Measurements from ENCODE around the gene RUNX2. TPM values are rescaled to one million over a fixed set of nuclear protein-coding genes. Genes with fewer than 3 reads are reported as not detected.

Gene RUNX2
- total and polyA plus RNA-seq, 2 experiments from 2014 or later: 0.66 to 1.7 TPM

GRCh38 chr6:45702849-45703739, 375.0 kb downstream of the RUNX2 start:
- no peaks in the 10 kb centered on the region for H3K4me1 Mint-ChIP-seq
- Histone ChIP-seq H2AFZ (no peak overlapping the region), H3K36me3 (ENCODE audit: insufficient read depth) (no peaks in the 10 kb centered on the region), H3K4me2 (no peak overlapping the region), H3K4me3 (no peak overlapping the region), H3F3A (replicated peaks; ENCODE audit: low read depth) (no peaks in the 10 kb centered on the region), H3K79me2 (replicated peaks; ENCODE audit: insufficient read depth) (no peaks in the 10 kb centered on the region), H3K4me1 (ENCODE audit: insufficient read depth) (no peaks in the 10 kb centered on the region), H3K27ac (ENCODE audit: low read depth) (no peak overlapping the region), H4K20me1 (replicated peaks; ENCODE audit: insufficient read depth) (no peaks in the 10 kb centered on the region), H3K9me2 (ENCODE audit: insufficient read depth) (0 out of 2 replicates have a peak, but pooled peaks cover 3% of the 10 kb centered on the region), H3K27me3 (ENCODE audit: insufficient read depth) (no peaks in the 10 kb centered on the region)
- H3K36me3 Mint-ChIP-seq (ENCODE audit: low read depth): no peaks in the 10 kb centered on the region
- ATAC-seq (no peak), DNase-seq (ENCODE audit: low spot score) (no peak)
- no peak overlapping the region for H3K27ac Mint-ChIP-seq
- no peak overlapping the region for H3K4me3 Mint-ChIP-seq
- H3K27me3 Mint-ChIP-seq (ENCODE audit: insufficient read depth, low read depth, poor library complexity): no peaks in the 10 kb centered on the region
- no peak for TF ChIP-seq STAT1 (IDR thresholded peaks at IDR 0.05; ENCODE audit: unreplicated experiment)
- no peak for TF ChIP-seq NANOG (IDR thresholded peaks at IDR 0.05; ENCODE audit: borderline replicate concordance)
- TF ChIP-seq, protein P1, sequence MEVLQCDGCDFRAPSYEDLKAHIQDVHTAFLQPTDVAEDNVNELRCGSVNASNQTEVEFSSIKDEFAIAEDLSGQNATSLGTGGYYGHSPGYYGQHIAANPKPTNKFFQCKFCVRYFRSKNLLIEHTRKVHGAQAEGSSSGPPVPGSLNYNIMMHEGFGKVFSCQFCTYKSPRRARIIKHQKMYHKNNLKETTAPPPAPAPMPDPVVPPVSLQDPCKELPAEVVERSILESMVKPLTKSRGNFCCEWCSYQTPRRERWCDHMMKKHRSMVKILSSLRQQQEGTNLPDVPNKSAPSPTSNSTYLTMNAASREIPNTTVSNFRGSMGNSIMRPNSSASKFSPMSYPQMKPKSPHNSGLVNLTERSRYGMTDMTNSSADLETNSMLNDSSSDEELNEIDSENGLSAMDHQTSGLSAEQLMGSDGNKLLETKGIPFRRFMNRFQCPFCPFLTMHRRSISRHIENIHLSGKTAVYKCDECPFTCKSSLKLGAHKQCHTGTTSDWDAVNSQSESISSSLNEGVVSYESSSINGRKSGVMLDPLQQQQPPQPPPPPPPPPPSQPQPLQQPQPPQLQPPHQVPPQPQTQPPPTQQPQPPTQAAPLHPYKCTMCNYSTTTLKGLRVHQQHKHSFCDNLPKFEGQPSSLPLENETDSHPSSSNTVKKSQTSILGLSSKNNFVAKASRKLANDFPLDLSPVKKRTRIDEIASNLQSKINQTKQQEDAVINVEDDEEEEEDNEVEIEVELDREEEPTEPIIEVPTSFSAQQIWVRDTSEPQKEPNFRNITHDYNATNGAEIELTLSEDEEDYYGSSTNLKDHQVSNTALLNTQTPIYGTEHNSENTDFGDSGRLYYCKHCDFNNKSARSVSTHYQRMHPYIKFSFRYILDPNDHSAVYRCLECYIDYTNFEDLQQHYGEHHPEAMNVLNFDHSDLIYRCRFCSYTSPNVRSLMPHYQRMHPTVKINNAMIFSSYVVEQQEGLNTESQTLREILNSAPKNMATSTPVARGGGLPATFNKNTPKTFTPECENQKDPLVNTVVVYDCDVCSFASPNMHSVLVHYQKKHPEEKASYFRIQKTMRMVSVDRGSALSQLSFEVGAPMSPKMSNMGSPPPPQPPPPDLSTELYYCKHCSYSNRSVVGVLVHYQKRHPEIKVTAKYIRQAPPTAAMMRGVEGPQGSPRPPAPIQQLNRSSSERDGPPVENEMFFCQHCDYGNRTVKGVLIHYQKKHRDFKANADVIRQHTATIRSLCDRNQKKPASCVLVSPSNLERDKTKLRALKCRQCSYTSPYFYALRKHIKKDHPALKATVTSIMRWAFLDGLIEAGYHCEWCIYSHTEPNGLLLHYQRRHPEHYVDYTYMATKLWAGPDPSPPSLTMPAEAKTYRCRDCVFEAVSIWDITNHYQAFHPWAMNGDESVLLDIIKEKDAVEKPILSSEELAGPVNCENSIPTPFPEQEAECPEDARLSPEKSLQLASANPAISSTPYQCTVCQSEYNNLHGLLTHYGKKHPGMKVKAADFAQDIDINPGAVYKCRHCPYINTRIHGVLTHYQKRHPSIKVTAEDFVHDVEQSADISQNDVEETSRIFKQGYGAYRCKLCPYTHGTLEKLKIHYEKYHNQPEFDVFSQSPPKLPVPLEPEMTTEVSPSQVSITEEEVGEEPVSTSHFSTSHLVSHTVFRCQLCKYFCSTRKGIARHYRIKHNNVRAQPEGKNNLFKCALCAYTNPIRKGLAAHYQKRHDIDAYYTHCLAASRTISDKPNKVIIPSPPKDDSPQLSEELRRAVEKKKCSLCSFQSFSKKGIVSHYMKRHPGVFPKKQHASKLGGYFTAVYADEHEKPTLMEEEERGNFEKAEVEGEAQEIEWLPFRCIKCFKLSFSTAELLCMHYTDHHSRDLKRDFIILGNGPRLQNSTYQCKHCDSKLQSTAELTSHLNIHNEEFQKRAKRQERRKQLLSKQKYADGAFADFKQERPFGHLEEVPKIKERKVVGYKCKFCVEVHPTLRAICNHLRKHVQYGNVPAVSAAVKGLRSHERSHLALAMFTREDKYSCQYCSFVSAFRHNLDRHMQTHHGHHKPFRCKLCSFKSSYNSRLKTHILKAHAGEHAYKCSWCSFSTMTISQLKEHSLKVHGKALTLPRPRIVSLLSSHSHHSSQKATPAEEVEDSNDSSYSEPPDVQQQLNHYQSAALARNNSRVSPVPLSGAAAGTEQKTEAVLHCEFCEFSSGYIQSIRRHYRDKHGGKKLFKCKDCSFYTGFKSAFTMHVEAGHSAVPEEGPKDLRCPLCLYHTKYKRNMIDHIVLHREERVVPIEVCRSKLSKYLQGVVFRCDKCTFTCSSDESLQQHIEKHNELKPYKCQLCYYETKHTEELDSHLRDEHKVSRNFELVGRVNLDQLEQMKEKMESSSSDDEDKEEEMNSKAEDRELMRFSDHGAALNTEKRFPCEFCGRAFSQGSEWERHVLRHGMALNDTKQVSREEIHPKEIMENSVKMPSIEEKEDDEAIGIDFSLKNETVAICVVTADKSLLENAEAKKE (CRISPR knock-in tag; IDR thresholded peaks at IDR 0.05): no peak
- TF ChIP-seq POLR2AphosphoS5 (IDR thresholded peaks at IDR 0.05; ENCODE audit: low read depth): no peak
- TF ChIP-seq ZNF114 (CRISPR knock-in tag; IDR thresholded peaks at IDR 0.05): no peak
- TF ChIP-seq ZNF331 (CRISPR knock-in tag; IDR thresholded peaks at IDR 0.05; ENCODE audit: low read depth): no peak
- no peak for TF ChIP-seq ETS1 (IDR thresholded peaks at IDR 0.05)
- TF ChIP-seq, protein P2, sequence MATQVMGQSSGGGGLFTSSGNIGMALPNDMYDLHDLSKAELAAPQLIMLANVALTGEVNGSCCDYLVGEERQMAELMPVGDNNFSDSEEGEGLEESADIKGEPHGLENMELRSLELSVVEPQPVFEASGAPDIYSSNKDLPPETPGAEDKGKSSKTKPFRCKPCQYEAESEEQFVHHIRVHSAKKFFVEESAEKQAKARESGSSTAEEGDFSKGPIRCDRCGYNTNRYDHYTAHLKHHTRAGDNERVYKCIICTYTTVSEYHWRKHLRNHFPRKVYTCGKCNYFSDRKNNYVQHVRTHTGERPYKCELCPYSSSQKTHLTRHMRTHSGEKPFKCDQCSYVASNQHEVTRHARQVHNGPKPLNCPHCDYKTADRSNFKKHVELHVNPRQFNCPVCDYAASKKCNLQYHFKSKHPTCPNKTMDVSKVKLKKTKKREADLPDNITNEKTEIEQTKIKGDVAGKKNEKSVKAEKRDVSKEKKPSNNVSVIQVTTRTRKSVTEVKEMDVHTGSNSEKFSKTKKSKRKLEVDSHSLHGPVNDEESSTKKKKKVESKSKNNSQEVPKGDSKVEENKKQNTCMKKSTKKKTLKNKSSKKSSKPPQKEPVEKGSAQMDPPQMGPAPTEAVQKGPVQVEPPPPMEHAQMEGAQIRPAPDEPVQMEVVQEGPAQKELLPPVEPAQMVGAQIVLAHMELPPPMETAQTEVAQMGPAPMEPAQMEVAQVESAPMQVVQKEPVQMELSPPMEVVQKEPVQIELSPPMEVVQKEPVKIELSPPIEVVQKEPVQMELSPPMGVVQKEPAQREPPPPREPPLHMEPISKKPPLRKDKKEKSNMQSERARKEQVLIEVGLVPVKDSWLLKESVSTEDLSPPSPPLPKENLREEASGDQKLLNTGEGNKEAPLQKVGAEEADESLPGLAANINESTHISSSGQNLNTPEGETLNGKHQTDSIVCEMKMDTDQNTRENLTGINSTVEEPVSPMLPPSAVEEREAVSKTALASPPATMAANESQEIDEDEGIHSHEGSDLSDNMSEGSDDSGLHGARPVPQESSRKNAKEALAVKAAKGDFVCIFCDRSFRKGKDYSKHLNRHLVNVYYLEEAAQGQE (IDR thresholded peaks at IDR 0.05; ENCODE audit: unreplicated experiment): no peak
- TF ChIP-seq EZH2 (IDR thresholded peaks at IDR 0.05; ENCODE audit: low read depth, unreplicated experiment): no peak
- TF ChIP-seq EZH2phosphoT487 (IDR thresholded peaks at IDR 0.05; ENCODE audit: unreplicated experiment): no peak
- TF ChIP-seq JUNB (IDR thresholded peaks at IDR 0.05; ENCODE audit: unreplicated experiment): no peak
- no peaks in the 10 kb centered on the region; the same call in 2 of the 3 replicates for H3K9me3 Mint-ChIP-seq
